Epithelial cell of proximal tubule (primary cell): Measurements from ENCODE around the gene TAF11L4. TPM values are rescaled to one million over a fixed set of nuclear protein-coding genes. Genes with fewer than 3 reads are reported as not detected.
"Not testable (repeated sequence)": the region's sequence is repeated elsewhere in the genome, so short reads cannot be mapped to it uniquely, and the experiment has no call there.

Experiments used
- DNase-seq: peaks from one replicate; pipeline ENCODE4 v3.0.0-alpha.2; 2011; ENCODE audit warnings: low read depth
- H3K4me3 ChIP-seq: 2 replicates; pipeline ENCODE4 v1.5.1; 2011; ENCODE audit warnings: low read depth, mild to moderate bottlenecking, low read length
- CTCF ChIP-seq: conservative IDR thresholded peaks from 2 replicates; pipeline ENCODE4 v1.5.1; 2012; ENCODE audit warnings: low read depth, mild to moderate bottlenecking, low read length
- total RNA-seq: library from RNA; depleted of rRNA; stranded (reverse); fragments of >200 nt; gene quantifications from 2 replicates; pipeline ENCODE4 v1.2.3, GENCODE V29; 2015

Gene TAF11L4
- total RNA-seq, 1 donor from 2014 or later, result not detected

- no peak for DNase-seq
- H3K4me3 ChIP-seq, result no peak overlapping the region
- TF ChIP-seq CTCF, result no peak
These were observed 28.8 kb upstream of the TAF11L4 start for GRCh38 chr5:17492770-17493169.

- DNase-seq, result no peak
- no peak for TF ChIP-seq CTCF
- H3K4me3 ChIP-seq, result no peak overlapping the region
These were observed 24.2 kb upstream of the TAF11L4 start for GRCh38 chr5:17497446-17497845.

GRCh38 chr5:17497931-17498330 lies 23.7 kb upstream of the TAF11L4 start, which contains the start of gene TAF11L2:
TAF11L2 (plus strand) TSS chr5:17498231.
- not testable (repeated sequence) for H3K4me3 ChIP-seq, DNase-seq

- no peak overlapping the region for H3K4me3 ChIP-seq
- no peak for DNase-seq
- no peak for TF ChIP-seq CTCF
These were observed 9.8 kb upstream of the TAF11L4 start for GRCh38 chr5:17511775-17512325.

GRCh38 chr5:17517526-17517925 lies 4.1 kb upstream of the TAF11L4 start:
- not testable (repeated sequence) for DNase-seq, H3K4me3 ChIP-seq

GRCh38 chr5:17518067-17518466 lies 3.5 kb upstream of the TAF11L4 start, which contains the start of gene TAF11L3:
TAF11L3 (plus strand) TSS chr5:17518367.
- not testable (repeated sequence) for H3K4me3 ChIP-seq, DNase-seq

- not testable (repeated sequence) for H3K4me3 ChIP-seq, DNase-seq
These were observed 2.1 kb upstream of the TAF11L4 start for GRCh38 chr5:17519508-17519907.

GRCh38 chr5:17524935-17525334 lies 3.3 kb downstream of the TAF11L4 start, which contains the start of gene TAF11L5:
TAF11L5 (plus strand) TSS chr5:17525235.
- H3K4me3 ChIP-seq, DNase-seq: not testable (repeated sequence)

- DNase-seq, result peak; percentile 4
- not testable (repeated sequence) for H3K4me3 ChIP-seq
These were observed 4.9 kb downstream of the TAF11L4 start for GRCh38 chr5:17526504-17526903.

GRCh38 chr5:17528369-17528768 lies 6.8 kb downstream of the TAF11L4 start, which contains the start of gene TAF11L6:
TAF11L6 (plus strand) TSS chr5:17528669.
- DNase-seq, H3K4me3 ChIP-seq: not testable (repeated sequence)

Other genes starting within 250 kb of the TAF11L4 start
- not detected in 2 replicates for gene TAF11L2, start 23.6 kb upstream of the TAF11L4 start, total RNA-seq
- not detected in 2 replicates for gene TAF11L3, start 3.4 kb upstream of the TAF11L4 start, total RNA-seq
- gene TAF11L5, start 3.4 kb downstream of the TAF11L4 start, total RNA-seq, result not detected in 2 replicates
- not detected in 2 replicates for gene TAF11L6, start 6.9 kb downstream of the TAF11L4 start, total RNA-seq
- not detected in 2 replicates for gene TAF11L7, start 64.0 kb downstream of the TAF11L4 start, total RNA-seq
- not detected in 2 replicates for gene TAF11L8, start 69.2 kb downstream of the TAF11L4 start, total RNA-seq
- not detected in 2 replicates for gene TAF11L9, start 72.6 kb downstream of the TAF11L4 start, total RNA-seq
- not detected in 2 replicates for gene TAF11L10, start 76.0 kb downstream of the TAF11L4 start, total RNA-seq
- 1.8 TPM in 1 of 2 replicates, not detected in the other for gene TAF11L11, start 82.4 kb downstream of the TAF11L4 start, total RNA-seq
- not detected in 2 replicates for gene TAF11L12, start 88.6 kb downstream of the TAF11L4 start, total RNA-seq
- gene TAF11L13, start 110.3 kb downstream of the TAF11L4 start, total RNA-seq, result not detected in 2 replicates
- not detected in 2 replicates for gene TAF11L14, start 112.7 kb downstream of the TAF11L4 start, total RNA-seq